GM21619 (cell line): ENCODE measurements around the gene CSHL1.
A peak's percentile ranks its signal among the peaks of the same experiment; 100 is the strongest.
"Not testable (repeated sequence)": the region's sequence is repeated elsewhere in the genome, so short reads cannot be mapped to it uniquely, and the experiment has no call there.

Experiments used
- ATAC-seq: cut with Tn5 transposase; IDR thresholded peaks from one replicate; pipeline ENCODE4 v1.9.1; 2021; ENCODE audit not compliant: unreplicated experiment

The CSHL1 gene

DNA sequence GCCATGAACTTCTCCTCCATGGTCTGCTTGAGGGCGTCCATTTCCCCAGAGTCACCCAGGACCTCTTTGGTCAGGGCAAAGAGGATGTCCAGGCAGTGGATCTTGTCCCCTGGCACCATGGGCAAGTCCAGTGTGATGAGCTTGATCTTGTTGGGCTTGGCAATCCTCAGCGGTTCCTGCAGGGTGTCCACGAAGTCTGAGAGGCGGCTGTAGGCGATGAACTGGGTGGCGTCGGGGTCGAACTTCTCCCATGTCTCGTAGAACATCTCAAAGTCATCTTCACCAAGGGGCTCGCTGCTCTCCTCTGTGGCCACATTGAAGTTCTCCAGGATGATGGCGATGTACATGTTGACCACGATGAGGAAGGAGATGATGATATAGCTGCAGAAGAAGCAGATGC, 30.1 kb upstream of the CSHL1 start:
- no peak for ATAC-seq

DNA sequence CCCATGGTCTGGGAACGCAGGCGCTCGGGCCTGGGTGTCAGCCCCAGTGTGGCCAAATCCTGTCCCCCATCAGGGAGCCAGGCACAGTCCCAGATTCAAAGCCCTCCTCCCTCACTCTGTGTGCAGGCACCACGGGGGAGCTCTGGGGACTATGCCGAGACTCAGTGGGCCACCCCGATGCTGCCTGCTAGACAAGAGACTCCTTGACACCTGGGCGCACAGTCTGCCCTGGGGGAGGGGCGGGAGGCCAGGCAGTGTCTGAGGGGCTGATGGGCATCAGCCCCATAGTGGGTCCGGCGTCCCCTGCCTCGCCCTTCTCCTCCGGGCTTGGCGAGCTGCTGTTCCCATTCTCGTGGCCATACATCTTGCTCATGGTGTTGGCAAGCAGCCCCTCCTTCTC, 29.5 kb upstream of the CSHL1 start:
- ATAC-seq = no peak

DNA sequence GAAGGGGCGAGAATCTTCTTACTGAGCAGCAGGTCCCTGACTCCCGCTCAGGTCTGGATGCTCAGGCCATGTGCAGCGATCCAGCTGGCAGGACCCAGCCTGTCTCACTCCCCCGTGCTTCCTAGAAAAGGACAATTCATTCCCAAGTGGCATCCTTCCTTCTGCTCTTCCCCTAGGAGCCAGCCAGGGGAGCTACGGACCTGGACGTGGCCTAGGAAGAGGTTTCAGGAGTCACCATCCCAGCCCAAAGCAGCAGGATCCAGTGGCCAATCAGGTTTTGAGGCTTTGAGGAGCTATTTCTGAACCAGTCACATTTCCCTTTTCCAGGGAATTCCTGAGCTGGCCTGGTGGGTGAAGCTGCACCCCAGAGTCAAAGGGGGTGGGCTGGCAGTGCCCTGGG, 28.8 kb upstream of the CSHL1 start:
- no peak for ATAC-seq

- ATAC-seq = no peak
Observed at GRCh38 chr17:63939401-63939800, 28.3 kb upstream of the CSHL1 start.

DNA sequence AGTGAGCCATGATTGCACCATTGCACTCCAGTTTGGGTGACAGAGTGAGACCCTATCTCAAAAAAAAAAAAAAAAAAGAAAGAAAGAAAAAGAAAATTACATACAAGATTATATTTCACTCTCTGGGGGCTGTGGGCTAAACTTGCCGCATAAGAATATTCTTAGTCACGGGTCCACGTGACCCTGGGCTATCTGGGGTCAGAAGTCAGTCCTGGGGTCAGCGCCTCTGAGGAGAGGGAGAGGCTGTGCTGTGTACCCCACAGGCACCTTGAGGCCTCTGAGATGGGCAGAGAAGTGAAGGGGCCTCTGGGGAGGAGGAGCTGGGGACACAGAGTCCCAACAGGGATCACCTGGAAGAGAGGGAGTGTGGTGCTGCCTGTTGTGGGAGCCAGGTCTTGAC, 26.9 kb upstream of the CSHL1 start:
- ATAC-seq = no peak

DNA sequence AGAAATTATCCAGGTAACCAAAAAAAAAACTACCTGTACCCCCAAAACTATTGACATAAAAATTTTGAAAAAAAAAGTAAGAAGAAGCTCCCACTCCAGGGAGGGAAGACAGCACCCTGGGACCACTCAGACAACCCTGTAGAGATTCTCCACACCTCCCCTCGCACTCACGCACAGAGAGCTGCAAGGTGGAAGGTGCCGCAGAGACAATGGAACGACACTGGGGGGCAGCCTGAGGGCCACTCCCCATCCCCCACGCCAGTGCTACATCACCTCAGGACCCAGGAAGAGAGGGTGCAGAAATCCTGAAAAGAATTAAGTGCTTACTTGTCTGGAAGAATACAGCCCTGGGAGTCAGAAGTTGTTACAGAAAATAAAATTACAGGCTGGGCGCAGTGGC, 26.3 kb upstream of the CSHL1 start:
- ATAC-seq = no peak

DNA sequence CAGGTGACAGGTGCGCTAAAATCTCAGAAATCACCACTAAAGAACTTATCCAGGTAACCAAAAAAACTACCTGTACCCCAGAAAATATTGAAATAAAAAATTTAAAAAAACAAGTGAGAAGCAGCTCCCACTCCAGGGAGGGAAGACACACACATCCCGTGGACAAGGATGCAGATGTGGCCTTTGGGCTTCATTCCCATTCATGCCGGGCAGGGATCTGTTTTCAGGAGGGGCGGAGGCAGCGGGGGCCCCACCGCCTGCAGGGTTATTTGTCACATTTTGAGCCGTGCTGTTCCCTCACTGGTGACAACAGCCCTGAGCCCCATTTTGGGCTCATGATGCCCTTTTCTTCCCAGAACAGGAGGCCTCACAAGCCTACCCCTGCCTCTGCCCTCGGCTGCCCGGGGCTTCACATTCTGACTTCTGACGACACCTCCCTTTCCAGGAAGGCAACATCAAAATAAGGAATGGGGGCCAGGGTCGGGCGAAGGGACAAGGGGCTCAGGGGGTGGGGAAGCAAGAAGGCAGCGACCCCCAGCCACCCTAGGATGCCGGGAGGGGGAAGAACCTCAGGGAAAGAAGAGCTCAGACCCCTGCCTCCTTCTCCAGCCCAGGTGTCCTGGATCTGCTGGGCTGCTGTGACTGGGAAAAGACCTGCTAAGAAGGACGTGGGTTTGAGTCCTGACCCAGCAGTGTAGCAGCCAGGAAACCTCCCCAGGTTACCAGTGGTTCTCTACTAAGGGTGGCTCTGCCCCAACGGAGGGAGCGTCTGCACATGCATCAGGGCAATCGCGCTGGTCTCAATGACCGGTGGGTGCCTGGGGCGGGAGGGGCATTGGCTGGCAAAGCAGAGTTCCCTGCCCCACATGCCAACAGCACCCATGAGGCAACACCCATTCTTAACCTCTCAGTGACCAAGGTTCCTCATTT, 23.4 kb upstream of the CSHL1 start:
- ATAC-seq = no peak

DNA sequence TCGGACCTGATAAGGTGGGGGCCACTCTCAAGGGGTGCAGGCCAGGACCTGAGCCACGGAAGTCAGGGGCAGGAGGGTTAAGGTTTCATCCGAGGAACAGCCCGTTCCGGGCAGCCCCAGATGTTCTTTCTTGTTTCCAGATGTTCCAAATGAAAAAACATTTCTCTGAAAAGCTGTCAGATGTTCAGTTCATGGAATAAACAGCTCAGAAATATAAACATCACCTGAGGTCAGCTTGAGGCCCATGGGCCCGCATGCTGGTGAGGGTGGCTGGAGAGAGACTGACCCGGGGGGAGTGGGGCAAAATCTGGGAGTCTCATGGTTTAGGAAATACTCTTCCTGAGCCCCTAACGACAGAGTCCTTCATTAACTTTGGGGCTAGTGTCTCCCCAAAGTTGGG, 22.5 kb upstream of the CSHL1 start:
- ATAC-seq = no peak

GRCh38 chr17:63932721-63933120, 21.7 kb upstream of the CSHL1 start:
- peak; percentile 21 for ATAC-seq

DNA sequence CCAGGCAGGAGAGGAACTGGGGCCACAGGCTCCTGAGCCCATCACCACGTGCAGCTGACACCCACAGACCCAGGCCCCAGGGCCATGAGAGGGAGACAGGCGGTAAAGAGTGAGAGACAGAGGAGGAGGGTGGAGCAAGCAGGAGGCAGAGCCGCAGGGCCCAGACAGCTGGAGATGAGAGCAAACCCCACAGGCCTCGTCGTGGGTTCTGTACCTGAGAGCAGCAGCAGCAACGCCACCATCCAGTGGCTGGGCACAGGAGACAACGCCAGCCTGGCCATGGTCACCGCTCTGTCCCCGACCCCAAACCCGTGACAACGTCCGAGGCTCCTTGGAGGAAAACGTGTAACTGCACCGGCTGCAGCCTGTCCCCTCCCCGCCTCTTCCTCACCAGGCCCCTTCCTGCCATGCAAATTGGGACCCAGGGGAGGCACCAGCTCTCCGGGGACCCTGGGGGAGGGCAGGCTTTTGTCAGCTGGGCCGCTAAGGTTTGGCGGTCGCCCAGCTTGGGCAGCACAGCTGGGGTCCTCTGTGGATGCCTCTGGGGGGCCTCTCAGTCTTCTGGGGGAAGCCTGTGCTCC, 21.0 kb upstream of the CSHL1 start, which contains the start of gene CD79B:
CD79B (minus strand) TSS at position 351 of the 581 bp plus-strand sequence; CDS start at position 281, 70 bp downstream.
- peak; percentile 82 for ATAC-seq

GRCh38 chr17:63930951-63931575, 20.0 kb upstream of the CSHL1 start:
- no peak for ATAC-seq

DNA sequence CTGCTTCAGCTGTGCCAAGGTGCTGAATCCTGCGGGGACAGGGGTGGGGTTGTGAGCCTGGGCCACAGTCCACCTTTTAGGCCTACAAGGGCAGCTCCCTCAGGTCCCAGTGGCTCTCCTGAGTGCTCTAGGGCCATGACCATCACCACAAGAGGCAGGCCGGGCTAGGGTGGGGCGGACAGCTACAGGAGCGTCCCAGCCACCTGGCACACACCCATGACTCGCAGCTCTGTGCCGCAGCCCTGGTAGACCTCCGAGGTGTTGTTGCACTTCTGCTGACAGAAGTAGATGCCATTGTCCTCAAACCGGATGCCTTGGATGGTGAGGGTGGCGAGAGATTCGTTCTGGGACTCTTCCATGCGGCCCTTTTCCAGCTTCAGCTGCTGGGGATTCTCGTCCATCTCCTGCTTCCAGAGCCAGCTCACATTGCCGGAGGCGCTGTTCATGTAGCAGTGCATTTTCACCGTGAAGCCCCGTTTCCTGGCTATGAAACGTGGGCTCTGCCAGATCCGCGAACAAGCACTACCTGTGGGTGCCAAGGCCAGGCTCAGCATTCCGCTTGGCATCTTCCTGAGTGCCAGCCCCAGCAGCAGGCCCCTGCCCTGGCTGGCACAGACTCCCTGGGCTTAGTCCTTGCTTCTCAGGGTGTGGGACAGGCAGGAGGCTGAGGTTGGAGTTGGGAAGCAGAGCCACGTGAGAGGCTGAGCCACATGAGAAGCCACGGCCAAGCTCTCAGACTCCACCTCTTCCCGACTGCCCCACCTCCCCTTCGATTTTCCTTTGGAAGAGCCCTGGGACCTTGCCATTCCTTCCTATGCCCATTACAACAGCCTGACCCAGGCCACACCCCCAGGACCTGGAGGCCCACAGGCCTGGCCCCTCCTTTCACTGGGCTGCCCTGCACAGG, 19.1 kb upstream of the CSHL1 start:
- ATAC-seq = no peak

DNA sequence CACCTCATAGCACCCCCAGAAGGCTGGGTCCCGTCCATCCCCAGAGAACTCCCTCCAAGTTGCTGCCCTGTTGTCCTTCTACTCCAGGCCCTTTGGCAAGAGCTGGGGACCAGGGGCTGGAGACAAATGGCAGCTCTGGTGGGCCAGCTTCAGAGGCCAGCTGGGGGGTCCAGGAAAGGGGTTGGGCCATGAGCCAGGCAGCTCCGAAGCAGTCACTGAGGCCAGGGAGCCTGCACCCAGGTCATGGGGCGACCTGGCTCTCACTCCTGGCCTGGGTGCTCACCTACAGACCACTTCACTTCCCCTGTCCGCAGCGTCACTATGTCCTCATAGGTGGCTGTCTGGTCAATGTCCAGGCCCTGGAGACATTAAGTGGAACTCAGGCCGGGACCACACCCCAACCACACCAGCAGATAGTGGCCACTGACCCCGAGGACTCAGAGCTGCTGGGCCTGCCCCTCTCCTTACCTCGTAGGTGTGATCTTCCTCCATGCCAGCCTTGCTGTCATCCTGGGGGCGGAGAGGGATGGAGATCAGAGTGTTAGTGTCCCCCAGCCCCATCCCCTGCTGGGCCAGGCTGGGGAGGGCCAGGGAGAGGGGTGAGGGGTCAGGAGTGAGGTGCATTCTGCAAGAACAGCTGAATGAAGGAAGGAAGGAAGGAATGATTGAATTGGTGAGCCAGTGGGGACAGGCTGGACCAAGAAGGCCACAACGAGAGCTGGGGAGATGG, 18.1 kb upstream of the CSHL1 start:
- no peak for ATAC-seq

DNA sequence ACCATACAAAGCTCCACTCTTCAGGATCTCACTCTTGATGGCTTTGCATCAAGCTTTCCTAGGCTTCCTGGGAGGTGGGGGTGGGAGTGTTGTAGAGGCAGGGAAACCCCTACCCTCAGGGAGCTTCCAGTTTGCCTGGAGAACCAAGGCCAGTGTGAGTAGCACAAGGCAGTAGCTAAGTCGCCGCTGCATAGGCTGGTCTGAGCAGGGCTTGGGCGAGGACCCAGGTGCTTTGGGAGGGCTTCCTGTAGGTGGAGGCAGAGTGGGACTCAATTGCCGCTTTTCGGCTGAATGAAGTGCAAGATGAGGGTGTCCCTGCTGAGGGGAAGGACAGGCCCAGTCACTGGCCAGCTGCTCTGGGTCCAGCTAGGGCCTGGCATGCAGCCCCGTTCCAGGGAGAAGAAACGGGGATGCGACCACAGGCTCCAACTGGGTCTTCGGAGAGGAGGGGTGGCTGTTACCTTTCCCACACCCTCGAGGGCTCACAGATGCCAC, 17.2 kb upstream of the CSHL1 start:
- no peak for ATAC-seq

- ATAC-seq = no peak
Observed at GRCh38 chr17:63927464-63928171, 16.6 kb upstream of the CSHL1 start.

DNA sequence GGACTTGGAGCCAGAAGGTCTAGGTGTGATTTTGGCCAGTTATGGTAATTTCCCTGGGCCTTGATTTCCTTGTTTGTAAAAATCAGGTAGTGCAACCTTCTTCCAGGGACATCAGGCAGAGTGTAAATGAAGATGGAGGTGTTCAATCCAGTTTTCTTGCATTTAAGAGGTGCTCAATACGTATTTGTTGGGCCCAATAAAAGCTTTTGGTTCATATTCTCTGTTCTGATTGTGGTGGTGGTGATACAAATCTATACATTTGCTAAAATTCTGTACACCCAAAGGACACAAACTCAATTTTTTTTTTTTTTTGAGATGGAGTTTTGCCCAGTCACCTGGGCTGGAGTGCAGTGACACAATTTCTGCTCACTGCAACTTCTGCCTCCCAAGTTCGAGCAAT, 15.1 kb upstream of the CSHL1 start:
- ATAC-seq = no peak

DNA sequence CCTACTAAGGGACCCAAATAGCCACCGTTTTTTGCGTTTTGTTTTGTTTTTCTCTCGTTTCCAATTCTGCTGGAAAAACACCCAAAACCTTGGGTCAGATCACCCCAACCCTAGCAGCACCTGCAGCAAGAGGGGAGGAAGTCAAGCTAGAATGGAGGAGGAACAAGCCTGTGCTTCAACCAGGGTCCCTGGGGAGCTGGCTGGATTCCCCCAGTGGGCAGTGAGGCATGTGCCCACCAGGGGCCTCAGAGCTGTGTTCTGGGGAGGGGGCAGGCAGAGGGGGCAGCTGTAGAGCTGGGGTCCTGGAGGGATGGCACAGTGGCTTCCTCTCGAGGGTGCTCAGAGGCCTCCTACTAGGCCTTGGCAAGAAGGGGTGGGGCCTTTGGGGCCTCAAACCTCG, 14.6 kb upstream of the CSHL1 start:
- no peak for ATAC-seq

DNA sequence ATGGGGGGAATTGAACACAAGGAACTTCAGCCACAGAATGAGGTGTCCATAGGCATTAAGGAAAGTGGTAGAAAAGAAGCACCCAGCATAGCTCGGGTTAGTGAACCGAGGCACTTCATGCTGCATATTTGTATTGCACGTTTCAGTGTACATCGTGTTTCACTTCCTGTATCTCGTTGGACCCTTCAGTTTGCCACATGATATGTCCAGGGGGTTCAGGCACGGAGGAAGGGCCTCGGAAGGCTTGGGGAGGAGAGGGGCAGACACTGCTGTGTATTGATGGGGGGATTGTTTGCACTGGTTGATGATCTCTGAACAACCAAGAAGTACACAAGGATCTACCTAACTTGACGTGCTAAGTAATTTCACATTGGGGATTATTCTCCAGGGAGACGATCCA, 11.3 kb upstream of the CSHL1 start:
- ATAC-seq = peak; percentile 47

GRCh38 chr17:63920779-63921178, 9.7 kb upstream of the CSHL1 start:
- ATAC-seq = not testable (repeated sequence)
